ENCODE data around the gene LAMA4. TPM values are rescaled to one million over a fixed set of nuclear protein-coding genes. Genes with fewer than 3 reads are reported as not detected.

The LAMA4 gene
- 518 and 576 TPM in 2 replicates for total RNA-seq

GRCh38 chr6:112253841-112254816, at the start of gene LAMA4:
Gene LAMA4 (minus strand): TSS chr6:112254567. CDS start chr6:112254150, 417 bp downstream.

GRCh38 chr6:112087136-112087911, 167.0 kb downstream of the LAMA4 start, which contains the start of the genes FAM229B and TUBE1:
Gene FAM229B (plus strand): TSS chr6:112087591. CDS start chr6:112099284, 11,693 bp downstream.
Gene TUBE1 (minus strand): TSS chr6:112087482. CDS start chr6:112087434, 48 bp downstream.

Other genes with a start within 250 kb of the LAMA4 start
- 0.10 TPM in 1 of 2 replicates, not detected in the other for gene CCN6, start 200.5 kb downstream of the LAMA4 start, total RNA-seq
- gene TUBE1, start 167.1 kb downstream of the LAMA4 start, total RNA-seq: 19.0 and 30.2 TPM in 2 replicates
- 16.7 and 21.2 TPM in 2 replicates for gene FAM229B, start 167.0 kb downstream of the LAMA4 start, total RNA-seq
- 0.07 TPM in 2 replicates for gene RFPL4B, start 92.8 kb upstream of the LAMA4 start, total RNA-seq

Data from smooth muscle cell of the pulmonary artery (primary cell).